HFF-Myc (cell line): ENCODE results near the gene GCAT.
"Not testable (repeated sequence)": the region's sequence is repeated elsewhere in the genome, so short reads cannot be mapped to it uniquely, and the experiment has no call there.

Source experiments
- DNase-seq: peaks from one replicate; pipeline ENCODE4 v3.0.0-alpha.2; 2011; ENCODE audit warnings: low read depth; ENCODE audit errors: extremely low read depth
- H3K4me3 ChIP-seq: replicated peaks from 2 replicates; pipeline ENCODE4 v1.5.1; 2011; ENCODE audit warnings: low read depth, mild to moderate bottlenecking, control low read depth, low read length
- TF ChIP-seq, protein P1 (sequence below): IDR thresholded peaks from 2 replicates; pipeline ENCODE4 v1.5.1; 2012; ENCODE audit warnings: mild to moderate bottlenecking, low read depth, low read length, control low read depth; ENCODE audit errors: missing control alignments

The GCAT gene

DNA sequence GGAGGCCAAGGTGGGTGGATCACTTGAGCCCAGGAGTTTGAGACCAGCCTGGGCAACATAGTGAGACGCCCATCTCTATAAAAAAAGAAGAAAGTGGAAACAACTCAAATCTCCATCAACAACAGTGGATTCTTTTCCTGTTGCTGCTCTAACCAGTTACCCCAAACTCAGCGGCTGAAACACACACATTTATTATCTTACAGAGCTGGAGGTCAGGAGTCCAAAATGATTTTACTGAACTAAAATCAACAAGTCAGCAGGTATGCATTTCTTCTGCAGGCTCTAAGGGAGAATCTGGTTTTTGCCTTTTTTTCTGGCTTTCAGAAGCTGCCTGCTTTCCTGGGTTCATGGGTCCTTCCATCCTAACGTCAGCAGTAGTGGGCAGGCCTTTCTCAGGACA lies 11.7 kb upstream of the GCAT start:
- DNase-seq, result no peak
- TF ChIP-seq, protein P1, sequence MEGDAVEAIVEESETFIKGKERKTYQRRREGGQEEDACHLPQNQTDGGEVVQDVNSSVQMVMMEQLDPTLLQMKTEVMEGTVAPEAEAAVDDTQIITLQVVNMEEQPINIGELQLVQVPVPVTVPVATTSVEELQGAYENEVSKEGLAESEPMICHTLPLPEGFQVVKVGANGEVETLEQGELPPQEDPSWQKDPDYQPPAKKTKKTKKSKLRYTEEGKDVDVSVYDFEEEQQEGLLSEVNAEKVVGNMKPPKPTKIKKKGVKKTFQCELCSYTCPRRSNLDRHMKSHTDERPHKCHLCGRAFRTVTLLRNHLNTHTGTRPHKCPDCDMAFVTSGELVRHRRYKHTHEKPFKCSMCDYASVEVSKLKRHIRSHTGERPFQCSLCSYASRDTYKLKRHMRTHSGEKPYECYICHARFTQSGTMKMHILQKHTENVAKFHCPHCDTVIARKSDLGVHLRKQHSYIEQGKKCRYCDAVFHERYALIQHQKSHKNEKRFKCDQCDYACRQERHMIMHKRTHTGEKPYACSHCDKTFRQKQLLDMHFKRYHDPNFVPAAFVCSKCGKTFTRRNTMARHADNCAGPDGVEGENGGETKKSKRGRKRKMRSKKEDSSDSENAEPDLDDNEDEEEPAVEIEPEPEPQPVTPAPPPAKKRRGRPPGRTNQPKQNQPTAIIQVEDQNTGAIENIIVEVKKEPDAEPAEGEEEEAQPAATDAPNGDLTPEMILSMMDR, result no peak
- H3K4me3 ChIP-seq, result no peak overlapping the region

DNA sequence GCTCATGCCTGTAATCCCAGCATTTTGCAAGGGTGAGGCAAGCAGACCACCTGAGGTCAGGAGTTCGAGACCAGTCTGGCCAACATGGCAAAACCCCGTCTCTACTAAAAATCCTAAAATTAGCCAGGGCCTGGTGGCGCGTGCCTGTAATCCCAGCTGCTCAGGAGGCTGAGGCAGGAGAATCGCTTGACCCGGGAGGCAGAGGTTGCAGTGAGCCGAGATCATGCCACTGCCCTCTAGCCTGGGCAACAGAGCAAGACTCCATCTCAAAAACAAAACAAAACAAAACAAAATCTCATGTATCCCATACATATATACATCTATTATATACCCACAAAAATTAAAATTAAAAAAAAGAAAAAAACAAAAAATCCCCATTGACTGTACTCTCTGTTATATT lies 10.5 kb upstream of the GCAT start:
- H3K4me3 ChIP-seq, DNase-seq: not testable (repeated sequence)

DNA sequence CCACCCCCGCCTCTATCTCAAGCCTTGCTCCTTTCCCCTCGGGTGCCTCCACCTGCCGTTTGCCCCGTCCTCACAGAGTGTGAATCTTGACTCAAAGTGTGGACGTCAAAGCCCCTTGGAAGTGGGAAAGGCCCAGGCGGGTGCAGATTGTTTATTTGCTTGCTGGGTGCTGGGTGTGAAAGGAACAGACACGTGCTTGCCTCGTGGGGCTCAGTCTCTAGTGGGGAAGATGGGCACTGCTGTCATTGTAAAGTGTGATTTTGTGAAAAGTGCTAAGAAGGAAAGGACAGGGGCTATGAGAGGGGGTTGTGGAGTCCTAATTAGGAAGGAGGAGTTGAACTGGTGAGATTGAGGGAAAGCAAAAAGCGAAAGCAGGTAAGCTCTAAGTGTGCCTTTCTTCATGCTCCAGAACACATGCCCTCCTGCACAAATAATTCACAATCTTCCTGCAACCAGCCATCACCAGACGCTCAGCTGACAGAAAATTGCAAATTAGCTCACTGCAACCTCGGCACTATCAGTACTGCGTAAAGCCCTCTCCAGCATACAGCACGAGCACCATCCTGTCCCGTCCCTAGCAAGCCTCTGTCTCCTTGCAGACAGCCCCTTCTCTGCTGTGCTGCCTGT lies 9.7 kb upstream of the GCAT start:
- no peak for DNase-seq
- TF ChIP-seq, protein P1, result no peak
- H3K4me3 ChIP-seq, result no peak overlapping the region

DNA sequence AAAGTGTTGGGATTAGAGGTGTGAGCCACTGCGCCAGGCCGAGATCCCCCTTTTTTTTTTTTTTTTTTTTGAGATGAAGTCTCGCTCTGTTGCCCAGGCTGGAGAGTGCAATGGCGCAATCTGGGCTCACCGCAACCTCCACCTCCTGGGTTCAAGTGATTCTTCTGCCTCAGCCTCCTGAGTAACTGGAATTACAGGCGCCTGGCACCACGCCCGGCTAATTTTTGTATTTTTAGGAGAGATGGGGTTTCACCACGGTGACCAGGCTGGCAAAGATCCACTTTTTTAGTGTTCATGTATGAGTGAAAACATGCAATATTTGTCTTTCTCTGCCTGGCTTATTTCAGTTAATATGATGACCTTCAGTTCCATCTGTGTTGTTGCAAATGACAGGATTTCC lies 7.8 kb upstream of the GCAT start:
- DNase-seq, H3K4me3 ChIP-seq: not testable (repeated sequence)

DNA sequence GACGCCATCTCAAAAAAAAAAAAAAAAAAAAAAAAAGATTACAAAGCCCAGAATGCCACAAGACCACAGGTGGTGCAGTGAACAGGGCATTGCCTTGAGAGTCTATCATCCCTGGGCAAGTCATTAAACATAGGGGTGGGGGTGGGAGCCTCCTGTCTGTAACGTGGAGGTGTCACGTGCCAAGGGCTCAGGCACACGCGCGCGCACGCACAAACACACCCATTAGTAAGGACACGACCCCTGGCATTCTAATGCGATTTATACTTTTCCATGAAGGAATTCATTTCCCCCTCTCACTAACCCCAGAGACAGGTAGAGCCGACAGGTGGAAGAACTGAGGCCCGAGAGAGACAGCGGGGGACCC lies 5.8 kb upstream of the GCAT start:
- H3K4me3 ChIP-seq, result peak overlapping the region; percentile 49
- no peak for DNase-seq

DNA sequence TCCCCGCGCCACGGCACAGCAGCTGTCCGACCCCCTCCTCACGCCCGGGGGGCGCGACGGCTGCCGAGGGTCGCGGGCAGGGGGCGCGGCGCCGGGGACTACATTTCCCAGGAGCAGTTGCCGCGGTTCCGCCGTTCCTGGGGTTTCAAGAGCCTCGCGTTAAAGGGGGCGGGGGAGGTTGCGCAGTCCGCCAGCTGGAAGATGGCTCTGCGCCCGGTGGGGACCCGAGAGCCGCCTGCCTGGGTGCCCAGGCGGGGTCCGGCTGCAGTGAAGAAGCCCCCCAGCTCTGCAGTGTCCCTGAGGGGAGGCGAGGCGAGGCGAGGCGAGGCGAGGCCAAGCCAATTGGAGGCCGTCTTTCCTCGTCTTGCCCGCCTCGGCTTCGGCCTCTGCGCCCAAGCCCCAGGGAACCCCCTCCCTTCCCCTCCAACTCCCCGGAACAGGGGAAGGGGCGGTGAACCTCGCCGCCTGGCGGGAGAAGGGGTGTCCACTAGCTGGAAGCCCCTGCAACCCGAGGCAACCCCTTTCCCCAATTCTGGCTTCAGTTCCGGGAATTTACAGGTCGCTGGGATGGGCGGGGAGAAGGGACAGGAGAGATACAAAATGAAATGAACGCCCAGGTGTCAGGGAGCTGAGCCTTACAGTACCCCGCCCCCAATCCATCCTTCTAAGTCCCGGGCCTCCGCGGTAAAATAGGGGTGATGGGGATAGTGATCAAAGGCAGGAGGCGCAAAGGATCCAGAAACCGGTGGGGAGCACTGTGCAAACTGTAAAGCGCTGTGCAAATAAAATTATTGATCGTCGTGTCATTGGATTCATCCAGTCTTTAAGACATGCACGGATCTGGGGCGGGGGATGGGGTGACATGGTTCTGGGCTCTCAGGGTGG lies 5.2 kb upstream of the GCAT start:
- TF ChIP-seq, protein P1, result no peak
- H3K4me3 ChIP-seq, result peak overlapping the region; percentile 49
- DNase-seq, result no peak

More for the DNA sequence above, 5.8 kb upstream of the GCAT start:
- TF ChIP-seq, protein P1, result no peak

DNA sequence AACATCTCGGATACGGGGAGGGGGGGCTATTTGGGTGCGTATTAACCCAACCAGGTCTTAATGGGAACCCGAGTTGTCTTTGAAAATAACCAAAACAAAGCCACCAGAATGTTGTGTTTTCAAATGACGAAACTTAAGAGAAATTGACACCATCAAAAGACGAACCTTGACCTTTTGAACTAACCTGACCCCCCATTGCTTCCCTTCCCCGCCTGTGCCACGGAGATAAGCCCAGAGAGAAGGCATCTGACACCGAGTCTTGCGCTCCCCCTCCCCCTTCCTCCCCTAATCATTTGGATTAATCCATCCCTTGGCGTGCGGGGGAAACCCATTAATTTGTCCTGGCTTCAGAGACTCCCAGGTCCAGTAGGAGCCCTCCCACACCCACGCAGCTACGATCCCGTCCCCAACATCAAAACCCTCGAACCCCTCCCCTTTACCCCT lies 4.5 kb upstream of the GCAT start:
- TF ChIP-seq, protein P1, result no peak
- H3K4me3 ChIP-seq, result 0 out of 2 replicates have a peak overlapping the region, but pooled peaks have one; percentile 49
- no peak for DNase-seq
